ENCODE results near the gene ARPC4.

Gene ARPC4

GRCh38 chr3:9820946-9821345 is 28.1 kb downstream of the ARPC4 start:
- H3K4me3 ChIP-seq (replicated peaks; ENCODE audit: low read depth, low read length), result no peak overlapping the region
- TF ChIP-seq CTCF (IDR thresholded peaks at IDR 0.05; ENCODE audit: low read depth, low read length, missing control alignments), result peak; percentile 41
- no peak for DNase-seq (ENCODE audit: extremely low read depth, low read depth)

DNA sequence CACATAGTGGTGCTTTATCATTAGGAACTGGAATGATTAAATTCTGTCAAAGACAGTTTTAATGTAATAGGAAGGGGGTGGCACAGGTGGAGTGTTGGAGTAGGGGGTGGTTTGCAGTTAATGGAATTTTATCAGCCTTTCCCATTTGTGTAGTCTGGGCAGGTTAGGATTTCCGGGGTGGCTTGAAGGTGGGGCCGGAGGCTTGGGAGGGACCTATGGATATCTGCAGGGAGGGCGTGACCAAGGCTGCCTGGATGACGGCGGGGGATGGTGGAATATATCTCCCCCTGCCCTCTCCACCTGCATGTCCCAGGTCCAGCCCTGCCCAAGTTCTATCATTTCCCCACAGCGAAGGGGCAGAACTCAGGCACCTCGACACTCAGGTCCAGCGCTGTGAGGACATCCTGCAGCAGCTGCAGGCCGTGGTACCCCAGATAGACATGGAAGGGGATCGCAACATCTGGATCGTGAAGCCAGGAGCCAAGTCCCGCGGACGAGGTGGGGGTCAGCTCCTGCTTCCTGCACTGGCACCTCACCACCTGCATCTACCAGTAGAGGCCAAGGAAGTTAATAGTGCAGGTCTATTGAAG is 32.7 kb downstream of the ARPC4 start:
- DNase-seq (ENCODE audit: extremely low read depth, low read depth), result no peak
- no peak overlapping the region for H3K4me3 ChIP-seq (replicated peaks; ENCODE audit: low read depth, low read length)
- TF ChIP-seq CTCF (IDR thresholded peaks at IDR 0.05; ENCODE audit: low read depth, low read length, missing control alignments), result no peak

GRCh38 chr3:9826815-9827573 is 34.1 kb downstream of the ARPC4 start:
- no peak for DNase-seq (ENCODE audit: extremely low read depth, low read depth)
- no peak overlapping the region for H3K4me3 ChIP-seq (replicated peaks; ENCODE audit: low read depth, low read length)
- peak; percentile 27 for TF ChIP-seq CTCF (IDR thresholded peaks at IDR 0.05; ENCODE audit: low read depth, low read length, missing control alignments)

DNA sequence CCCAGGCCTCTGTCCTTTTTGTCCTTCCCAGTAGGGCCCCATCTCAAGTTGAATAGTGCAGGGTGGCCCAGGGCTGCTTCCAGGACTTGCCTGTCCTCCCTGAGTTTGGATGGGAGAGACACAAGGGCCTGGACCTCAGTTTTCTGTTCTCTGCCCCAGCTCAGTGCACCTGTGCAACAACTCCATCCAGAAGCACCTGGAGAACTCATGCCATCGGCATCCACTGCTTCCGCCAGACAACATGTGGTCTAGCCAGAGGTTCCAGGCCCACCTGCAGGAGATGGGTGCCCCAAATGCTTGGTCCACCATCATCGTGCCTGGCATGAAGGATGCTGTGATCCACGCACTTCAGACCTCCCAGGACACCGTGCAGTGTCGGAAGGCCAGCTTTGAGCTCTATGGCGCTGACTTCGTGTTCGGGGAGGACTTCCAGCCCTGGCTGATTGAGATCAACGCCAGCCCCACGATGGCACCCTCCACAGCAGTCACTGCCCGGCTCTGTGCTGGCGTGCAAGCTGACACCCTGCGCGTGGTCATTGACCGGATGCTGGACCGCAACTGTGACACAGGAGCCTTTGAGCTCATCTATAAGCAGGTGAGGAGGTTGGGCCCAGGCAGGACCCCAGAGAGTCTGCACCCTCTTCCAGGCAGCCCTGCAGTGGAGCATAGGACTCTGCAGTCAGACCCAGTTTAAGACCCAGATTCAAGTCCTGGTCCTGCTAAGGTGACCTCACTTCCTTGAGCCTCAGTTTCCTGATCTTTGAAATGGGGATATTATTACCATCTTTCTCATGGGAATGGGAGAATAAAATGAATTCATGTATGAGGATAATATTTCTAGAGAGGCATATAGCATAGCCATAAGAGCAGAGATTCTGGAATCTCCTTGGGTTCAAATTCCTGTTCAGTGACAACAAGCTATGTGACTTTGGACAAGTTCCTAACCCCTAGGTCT is 36.2 kb downstream of the ARPC4 start:
- H3K4me3 ChIP-seq (replicated peaks; ENCODE audit: low read depth, low read length), result no peak overlapping the region
- no peak for TF ChIP-seq CTCF (IDR thresholded peaks at IDR 0.05; ENCODE audit: low read depth, low read length, missing control alignments)
- DNase-seq (ENCODE audit: extremely low read depth, low read depth), result no peak

- TF ChIP-seq CTCF (IDR thresholded peaks at IDR 0.05; ENCODE audit: low read depth, low read length, missing control alignments), result no peak
- DNase-seq (ENCODE audit: extremely low read depth, low read depth), result no peak
- H3K4me3 ChIP-seq (replicated peaks; ENCODE audit: low read depth, low read length), result no peak overlapping the region
These were observed 38.4 kb downstream of the ARPC4 start for GRCh38 chr3:9831253-9831652.

DNA sequence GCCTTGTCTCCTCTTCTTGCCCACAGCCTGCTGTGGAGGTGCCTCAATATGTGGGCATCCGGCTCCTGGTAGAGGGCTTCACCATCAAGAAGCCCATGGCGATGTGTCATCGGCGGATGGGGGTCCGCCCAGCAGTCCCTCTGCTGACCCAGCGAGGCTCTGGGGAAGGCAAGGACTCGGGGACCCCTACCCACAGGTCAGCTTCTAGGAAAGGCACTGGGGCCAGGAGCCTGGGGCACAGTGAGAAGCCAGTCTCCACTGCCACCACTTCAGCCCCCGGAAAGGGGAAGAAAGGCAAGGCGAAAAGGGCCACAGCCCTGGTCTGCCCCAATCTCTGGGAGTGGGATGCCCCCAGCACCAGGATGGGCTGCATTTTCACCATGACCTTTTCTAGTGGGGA is 40.2 kb downstream of the ARPC4 start:
- H3K4me3 ChIP-seq (replicated peaks; ENCODE audit: low read depth, low read length), result no peak overlapping the region
- TF ChIP-seq CTCF (IDR thresholded peaks at IDR 0.05; ENCODE audit: low read depth, low read length, missing control alignments), result no peak
- DNase-seq (ENCODE audit: extremely low read depth, low read depth), result no peak
